Retinal pigment epithelial cell (primary cell): ENCODE results near the gene HOXD9.

Experiments used
- DNase-seq: peaks from one replicate; pipeline ENCODE4 v3.0.0-alpha.2; 2010; ENCODE audit warnings: low read depth
- H3K4me3 ChIP-seq: 2 replicates; pipeline ENCODE4 v1.5.1; 2011; ENCODE audit warnings: mild to moderate bottlenecking, low read length, control low read depth, moderate library complexity
- CTCF ChIP-seq: conservative IDR thresholded peaks from 2 replicates; pipeline ENCODE4 v1.5.1; 2011; ENCODE audit warnings: low read depth, low read length, control low read depth, inconsistent platforms

Gene HOXD9

GRCh38 chr2:176147800-176148496, 25.4 kb downstream of the HOXD9 start:
- no peak overlapping the region for H3K4me3 ChIP-seq
- DNase-seq: no peak
- TF ChIP-seq CTCF: no peak

- no peak for TF ChIP-seq CTCF
- DNase-seq: no peak
- H3K4me3 ChIP-seq: no peak overlapping the region
These were observed 26.4 kb downstream of the HOXD9 start for GRCh38 chr2:176148751-176149421.

- DNase-seq: no peak
- H3K4me3 ChIP-seq: no peak overlapping the region
- no peak for TF ChIP-seq CTCF
These were observed 27.0 kb downstream of the HOXD9 start for GRCh38 chr2:176149481-176149938.

- TF ChIP-seq CTCF: no peak
- H3K4me3 ChIP-seq: no peak overlapping the region
- no peak for DNase-seq
These were observed 27.5 kb downstream of the HOXD9 start for GRCh38 chr2:176149939-176150583.

GRCh38 chr2:176150584-176151441, 28.3 kb downstream of the HOXD9 start:
- no peak for DNase-seq
- no peak for TF ChIP-seq CTCF
- H3K4me3 ChIP-seq: no peak overlapping the region

- TF ChIP-seq CTCF: no peak
- no peak for DNase-seq
- H3K4me3 ChIP-seq: no peak within 1 kb of the TSS
These were observed 29.1 kb downstream of the HOXD9 start, which contains the start of gene HOXD4 for GRCh38 chr2:176151442-176152287. Gene HOXD4, plus strand, starts transcription at chr2:176151550. Its CDS starts 84 bp downstream, at chr2:176151634.
